GM18868 (cell line): ENCODE results near the gene SYTL1.
A peak's percentile ranks its signal among the peaks of the same experiment; 100 is the strongest.

ENCODE experiments used
- ATAC-seq: cut with Tn5 transposase; IDR thresholded peaks from one replicate; pipeline ENCODE4 v1.9.1; 2021; ENCODE audit warnings: mild to moderate bottlenecking, moderate library complexity; ENCODE audit not compliant: unreplicated experiment

The SYTL1 gene

GRCh38 chr1:27318136-27318535 lies 23.7 kb upstream of the SYTL1 start:
- no peak for ATAC-seq

GRCh38 chr1:27318596-27318995 lies 23.2 kb upstream of the SYTL1 start:
- no peak for ATAC-seq

GRCh38 chr1:27321813-27322568 lies 19.8 kb upstream of the SYTL1 start, which contains the start of gene TMEM222:
TSS of gene TMEM222 (plus strand) at chr1:27322163. CDS start at chr1:27322198, 35 bp downstream.
- peak; percentile 89 for ATAC-seq

DNA sequence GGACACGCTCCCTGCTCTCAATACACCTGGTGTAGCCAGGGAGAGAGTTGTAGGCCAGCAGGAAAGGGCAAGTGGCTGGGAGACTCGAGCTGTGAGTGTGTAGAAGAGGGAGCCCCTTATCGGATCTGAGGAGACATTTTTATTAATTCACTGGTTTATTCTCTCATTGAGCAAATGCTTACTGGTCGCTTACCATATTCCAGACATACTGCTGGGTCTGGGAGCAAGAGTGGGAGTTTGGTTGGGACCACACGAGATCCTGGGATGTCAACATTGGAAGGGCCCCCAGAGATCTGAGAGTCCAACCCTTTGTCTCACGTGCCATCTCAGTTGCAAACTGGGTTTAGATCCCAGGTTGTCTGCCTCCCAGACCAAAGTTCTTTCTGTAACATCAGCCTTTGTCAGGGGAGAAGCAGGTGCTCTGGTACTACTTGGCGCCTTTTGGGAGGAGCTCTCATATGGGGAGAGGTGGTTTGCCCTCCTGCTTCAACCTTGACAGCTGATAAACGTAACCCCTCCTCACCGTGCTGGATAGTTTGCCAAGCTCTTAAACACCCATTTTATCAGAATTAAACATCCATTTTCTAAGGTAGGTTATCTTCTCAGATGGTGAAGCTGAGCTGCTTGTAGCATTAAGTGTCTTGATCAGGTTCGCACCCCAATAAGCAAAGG lies 19.1 kb upstream of the SYTL1 start:
- no peak for ATAC-seq

DNA sequence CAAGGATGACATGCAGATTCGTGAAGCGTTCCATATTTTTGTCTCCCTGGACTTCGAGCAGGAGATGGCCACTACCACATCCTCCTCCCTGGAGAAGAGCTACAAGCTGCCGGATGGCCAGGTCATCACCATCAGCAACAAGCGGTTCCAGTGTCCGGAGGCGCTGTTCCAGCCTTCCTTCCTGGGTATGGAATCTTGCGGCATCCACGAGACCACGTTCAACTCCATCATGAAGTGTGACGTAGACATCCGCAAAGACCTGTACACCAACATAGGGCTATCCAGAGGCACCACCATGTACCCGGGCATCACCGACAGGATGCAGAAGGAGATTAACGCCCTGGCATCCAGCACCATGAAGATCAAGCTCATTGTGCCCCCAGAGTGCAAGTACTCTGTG lies 16.5 kb upstream of the SYTL1 start:
- ATAC-seq, result no peak

- no peak for ATAC-seq
These were observed 13.9 kb upstream of the SYTL1 start for GRCh38 chr1:27327964-27328363.

GRCh38 chr1:27330786-27331185 lies 11.0 kb upstream of the SYTL1 start:
- no peak for ATAC-seq

- ATAC-seq, result no peak
These were observed 10.4 kb upstream of the SYTL1 start for GRCh38 chr1:27331426-27331825.

- no peak for ATAC-seq
These were observed 9.9 kb upstream of the SYTL1 start for GRCh38 chr1:27331922-27332321.

GRCh38 chr1:27332536-27333281 lies 9.1 kb upstream of the SYTL1 start:
- no peak for ATAC-seq

- no peak for ATAC-seq
These were observed 8.0 kb upstream of the SYTL1 start for GRCh38 chr1:27333717-27334279.

GRCh38 chr1:27335506-27336422 lies 6.1 kb upstream of the SYTL1 start:
- no peak for ATAC-seq

DNA sequence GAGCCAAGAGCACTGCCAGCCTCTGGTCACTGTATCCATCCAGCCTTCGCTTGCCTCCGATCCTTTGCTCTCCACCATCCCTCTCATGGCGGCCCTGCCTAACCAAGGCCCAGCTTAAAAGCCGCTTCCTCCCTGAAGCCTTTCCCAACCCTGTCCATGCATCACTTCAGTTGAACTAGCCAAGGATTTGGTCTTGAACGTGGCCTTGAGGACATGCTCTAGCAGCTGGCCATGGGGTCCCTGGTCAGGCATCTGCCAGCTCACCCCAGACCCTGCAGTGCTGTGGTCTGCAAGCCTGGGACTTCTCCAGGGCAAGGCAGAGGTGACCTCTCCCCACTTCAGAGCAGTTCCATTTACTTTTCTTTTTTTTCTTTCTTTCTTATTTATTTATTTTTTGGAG lies 5.1 kb upstream of the SYTL1 start:
- ATAC-seq, result no peak

GRCh38 chr1:27338751-27339150 lies 3.1 kb upstream of the SYTL1 start:
- ATAC-seq, result no peak

DNA sequence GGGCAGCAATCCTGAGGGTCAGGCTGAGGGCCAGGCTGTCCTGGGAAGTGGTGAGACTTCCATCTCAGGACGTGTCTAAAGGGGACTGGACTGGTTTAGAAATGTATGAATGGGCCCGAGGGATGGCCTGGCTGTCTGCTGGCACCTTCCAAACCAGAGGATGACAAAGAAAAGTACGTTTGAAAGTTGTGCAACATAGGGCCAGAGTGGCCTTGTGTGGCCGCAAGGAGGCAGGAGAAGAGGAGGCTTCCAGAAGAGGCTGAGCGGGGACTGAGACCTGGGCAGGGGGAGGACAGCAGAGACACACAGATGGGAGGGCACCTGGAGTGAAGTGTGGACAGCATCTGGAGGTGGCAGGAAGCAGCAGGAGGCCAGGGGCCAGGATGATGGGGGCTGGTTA lies 2.6 kb upstream of the SYTL1 start:
- no peak for ATAC-seq

- no peak for ATAC-seq
These were observed 562 bp downstream of the SYTL1 start for GRCh38 chr1:27342391-27342777.

DNA sequence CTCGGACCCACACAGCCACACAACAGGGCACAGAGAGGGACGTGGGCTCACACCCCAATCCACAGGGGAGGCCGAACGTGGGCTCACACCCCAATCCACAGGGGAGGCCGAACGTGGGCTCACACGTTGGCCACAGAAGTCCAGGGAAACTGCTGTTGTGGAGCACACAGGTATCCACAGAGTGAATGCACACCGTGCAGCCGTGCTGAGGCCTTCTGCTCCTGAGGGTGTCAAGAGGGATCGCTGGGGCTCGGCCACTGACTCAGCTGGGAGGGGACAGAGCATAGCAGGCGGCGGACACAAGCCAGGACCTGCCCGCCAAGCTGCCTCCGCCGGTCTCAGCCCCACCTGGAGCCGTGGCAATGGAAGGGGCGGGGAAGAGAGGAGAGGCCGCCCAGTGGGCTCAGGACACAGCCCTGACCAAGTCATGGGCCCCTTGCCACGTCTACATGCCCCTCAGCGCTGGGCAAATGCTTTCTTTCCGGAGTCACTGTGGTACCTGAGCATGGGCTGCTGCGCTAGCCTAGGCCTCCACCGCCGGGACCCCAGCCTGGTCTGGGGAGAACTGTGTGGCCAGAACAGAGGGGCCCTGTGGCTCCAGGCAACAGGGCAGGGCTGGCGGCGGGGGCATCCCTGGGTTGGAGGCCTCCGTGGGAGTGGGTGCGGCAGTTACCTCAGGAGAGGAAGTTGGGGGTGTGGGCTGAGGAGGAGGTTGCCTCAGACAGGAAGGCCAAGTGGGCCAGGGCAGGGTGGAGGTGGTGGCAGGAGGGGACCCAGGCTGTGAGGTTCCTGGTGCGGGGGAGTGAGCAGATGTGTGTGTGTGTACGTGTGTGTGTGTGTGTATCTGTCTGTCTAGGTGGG lies 1.2 kb downstream of the SYTL1 start:
- ATAC-seq, result no peak

- ATAC-seq, result no peak
These were observed 1.8 kb downstream of the SYTL1 start for GRCh38 chr1:27343639-27344025.

DNA sequence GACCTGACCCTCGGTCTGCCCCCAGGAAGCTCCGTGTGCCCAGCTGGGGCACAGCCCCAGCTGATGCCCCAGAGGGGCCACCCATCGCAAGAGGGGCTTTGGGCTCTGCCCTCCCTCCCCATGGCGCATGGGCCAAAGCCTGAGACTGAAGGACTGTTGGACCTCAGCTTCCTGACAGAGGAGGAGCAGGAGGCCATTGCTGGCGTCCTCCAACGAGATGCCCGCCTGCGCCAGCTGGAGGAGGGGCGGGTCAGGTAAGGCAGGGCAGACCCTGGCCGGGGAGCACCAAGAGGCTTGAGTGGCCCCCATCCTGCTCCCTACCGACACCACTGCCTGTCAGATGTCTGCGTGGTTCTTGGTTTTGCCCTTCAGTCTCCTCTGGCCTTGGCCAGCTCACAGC lies 3.5 kb downstream of the SYTL1 start:
- no peak for ATAC-seq

DNA sequence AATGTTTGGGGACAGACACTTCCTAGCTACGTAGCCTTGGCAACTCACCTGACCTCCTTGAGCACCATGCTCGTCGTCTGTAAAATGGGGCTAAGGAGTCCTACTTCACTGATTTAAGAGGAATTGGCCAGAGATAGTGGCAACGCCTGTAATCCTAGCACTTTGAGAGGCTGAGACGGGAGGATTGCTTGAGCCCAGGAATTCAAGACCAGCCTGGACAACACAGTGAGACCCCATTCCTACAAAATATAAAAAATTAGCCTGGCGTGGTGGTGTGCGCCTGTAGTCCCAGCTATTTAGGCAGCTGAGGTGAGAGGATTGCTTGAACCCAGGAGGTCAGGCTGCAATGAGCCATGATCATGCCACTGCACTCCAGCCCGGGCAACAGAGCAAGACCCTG lies 4.5 kb downstream of the SYTL1 start:
- ATAC-seq, result no peak
